Activated gamma-delta T cell (primary cell): Measurements from ENCODE around the gene TOM1L2.

ENCODE experiments used
- DNase-seq: peaks from one replicate; lab custom pipeline; 2025; lab: John Stamatoyannopoulos, UW

Gene TOM1L2

DNA sequence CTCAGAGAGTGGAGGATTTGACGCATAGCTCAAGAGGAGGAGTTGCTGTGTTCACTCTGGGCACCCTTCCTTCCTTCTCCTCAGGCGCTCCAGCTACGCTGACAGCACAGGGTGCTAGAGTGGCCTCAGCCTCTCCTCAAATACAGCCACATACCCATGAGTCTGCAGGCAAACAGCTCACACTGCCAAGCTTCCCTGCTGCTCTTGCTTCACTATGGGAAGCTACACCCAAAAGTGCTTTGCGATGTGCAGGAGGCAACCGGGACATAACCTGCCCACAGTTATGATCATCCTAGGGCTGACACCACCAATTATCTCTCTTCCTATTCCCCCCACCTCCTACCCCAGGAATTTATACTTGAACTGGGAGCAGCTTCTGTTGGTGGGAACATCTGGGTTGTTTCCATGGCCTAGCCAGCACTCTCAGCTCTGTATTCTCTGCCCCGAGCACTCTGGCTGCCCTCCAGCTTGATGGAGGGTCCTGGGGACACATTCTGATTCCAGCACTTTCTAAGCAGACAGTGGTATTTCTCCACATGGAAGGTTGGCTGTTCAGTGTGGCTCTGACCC, 95.2 kb downstream of the TOM1L2 start:
- no peak for DNase-seq

- no peak for DNase-seq
Observed at GRCh38 chr17:17874478-17874877, 97.7 kb downstream of the TOM1L2 start.

DNA sequence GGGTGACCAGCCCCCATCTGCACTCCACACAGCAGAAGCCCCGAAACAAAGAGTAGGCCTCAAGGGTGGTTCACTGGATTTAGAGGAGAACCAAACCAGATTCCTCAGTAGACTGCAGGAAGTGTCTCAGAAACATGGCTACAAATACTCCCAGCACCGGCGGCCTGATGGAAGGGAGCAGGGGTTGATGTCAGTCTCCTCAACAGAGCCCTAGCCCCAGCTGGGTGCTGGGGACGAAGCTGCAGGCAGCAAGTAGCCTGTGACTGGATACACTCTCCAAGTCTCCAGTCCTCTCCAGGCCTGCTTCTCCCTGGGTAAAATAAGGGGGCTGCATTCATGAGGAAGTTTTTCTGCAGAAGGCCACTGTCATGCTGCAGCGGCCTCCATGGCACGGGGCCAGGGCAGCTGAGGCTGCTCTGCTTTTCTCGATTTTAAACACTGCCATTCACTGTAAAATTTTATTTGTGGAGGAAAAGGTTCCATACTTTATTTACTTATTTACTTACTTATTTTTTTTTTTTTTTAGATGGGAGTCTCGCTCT, 98.7 kb downstream of the TOM1L2 start:
- no peak for DNase-seq

DNA sequence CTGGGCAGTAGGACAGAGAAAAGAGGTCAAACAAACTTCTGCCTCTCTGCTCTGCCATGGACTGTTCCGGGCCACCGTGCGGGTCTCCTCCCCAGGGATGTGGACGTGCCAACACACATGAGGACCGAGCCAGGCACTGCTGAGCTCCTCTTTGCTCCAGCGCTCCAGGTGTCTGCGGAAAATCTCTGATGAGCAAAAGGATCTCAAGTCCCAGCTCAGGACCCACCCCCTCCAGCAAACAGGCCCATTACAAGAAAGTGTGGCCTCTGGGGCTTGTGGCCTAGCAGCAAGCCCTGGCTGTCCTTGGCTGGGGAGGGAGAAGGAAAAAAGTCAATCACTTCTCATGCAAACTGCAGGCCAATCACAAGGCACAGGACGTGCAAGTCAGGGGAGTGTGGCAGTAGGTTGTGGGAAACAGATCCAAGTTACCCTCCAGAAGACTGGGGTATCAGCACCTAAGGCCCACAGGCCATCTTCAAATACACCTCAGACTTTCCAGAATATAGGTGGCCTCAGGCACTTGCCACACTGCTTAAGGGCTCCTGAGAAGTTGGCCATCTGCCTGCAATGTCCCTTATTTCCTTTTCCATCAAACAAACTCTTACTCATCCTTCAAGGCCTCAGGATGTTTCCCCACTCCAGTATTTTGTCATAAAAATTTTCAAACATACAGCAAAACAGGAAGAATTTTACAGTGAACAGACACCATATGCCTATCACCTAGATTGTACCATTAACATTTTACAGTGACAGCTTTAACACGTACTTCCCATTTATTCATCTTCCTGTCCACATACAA, 99.5 kb downstream of the TOM1L2 start:
- no peak for DNase-seq

DNA sequence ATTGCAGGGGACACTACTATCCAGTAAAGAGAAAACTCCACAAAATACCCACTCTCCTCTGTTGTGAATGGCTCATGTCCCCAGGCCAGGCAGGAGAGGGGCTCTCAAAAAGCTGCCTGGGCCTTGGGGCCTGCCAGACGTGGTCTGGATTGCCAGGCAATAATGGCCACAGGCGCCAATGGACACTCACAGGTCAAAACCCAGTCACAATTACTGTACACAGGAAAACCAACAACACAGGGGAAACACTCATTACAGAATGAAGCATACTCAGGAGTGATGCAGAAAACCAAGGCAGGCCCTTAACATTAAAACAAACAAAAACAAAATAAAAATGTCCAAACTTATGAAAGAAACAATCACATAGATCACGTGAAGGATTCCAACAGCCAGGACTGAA, 100.3 kb downstream of the TOM1L2 start:
- DNase-seq: no peak

- DNase-seq: no peak
Observed at GRCh38 chr17:17870247-17870646, 102.0 kb downstream of the TOM1L2 start.

DNA sequence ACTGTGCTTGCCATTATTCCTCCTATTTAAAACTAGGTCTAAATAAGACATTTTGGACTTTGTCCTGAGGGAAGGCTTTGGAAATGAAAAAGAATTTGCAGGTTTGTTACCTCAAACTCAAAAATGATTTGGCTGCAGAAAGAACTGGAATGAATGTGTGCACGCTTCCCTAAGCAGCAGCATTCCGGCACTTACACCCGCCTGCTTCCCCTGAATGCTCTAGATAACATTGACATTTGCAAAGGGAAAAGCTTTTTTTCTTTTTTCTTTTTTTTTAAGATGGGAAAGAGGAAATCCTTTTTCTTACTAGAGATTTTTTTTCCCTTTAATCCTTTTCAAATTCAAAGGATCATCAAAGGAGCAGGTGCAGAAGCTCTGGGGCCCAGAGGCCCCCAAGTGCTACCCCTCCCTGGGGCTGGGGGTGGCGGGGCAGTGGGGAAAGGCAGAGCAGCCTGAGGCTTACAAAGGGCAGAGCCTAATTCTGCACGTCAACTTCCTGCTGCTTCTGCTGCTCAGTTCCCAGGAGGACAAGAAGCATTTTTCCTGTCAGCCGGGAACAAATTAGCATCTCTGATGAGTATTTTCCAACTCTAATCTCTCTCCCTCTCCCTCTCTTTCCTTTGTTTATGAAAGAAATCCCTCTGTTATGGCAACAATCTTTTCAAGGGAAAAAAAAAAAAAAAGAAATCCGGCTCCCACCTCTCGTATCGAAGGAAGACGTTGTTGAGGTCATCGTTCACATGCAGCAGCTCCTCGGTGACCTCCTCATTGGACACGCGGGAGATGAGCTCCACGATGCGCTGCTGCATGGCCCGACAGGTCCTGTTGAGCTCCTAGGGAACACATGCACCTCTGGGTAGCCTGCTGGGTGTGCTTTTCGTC, 103.3 kb downstream of the TOM1L2 start:
- no peak for DNase-seq

DNA sequence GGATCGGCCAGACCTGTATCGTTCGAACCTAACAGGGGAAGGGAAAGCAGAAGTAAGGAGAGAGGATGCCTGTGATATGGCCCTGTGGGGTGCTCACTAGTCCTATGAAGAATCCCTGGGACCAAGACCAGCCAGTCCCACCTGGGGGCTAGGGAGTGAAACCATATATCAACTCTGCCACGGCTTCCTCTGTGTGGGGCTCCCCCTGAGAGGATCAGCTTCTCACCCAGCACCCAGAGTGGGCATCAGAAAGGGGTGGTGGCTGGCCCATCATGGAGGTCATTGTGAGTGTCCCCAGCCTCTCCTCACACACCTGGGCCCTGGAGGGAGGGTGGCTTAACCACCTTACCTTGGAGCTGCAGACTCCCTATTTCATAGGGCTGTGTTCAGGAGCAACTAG, 105.3 kb downstream of the TOM1L2 start:
- no peak for DNase-seq

- no peak for DNase-seq
Observed at GRCh38 chr17:17866425-17866824, 105.8 kb downstream of the TOM1L2 start.

GRCh38 chr17:17865035-17865434, 107.2 kb downstream of the TOM1L2 start:
- DNase-seq: no peak

- DNase-seq: no peak
Observed at GRCh38 chr17:17860766-17861107, 111.5 kb downstream of the TOM1L2 start.

DNA sequence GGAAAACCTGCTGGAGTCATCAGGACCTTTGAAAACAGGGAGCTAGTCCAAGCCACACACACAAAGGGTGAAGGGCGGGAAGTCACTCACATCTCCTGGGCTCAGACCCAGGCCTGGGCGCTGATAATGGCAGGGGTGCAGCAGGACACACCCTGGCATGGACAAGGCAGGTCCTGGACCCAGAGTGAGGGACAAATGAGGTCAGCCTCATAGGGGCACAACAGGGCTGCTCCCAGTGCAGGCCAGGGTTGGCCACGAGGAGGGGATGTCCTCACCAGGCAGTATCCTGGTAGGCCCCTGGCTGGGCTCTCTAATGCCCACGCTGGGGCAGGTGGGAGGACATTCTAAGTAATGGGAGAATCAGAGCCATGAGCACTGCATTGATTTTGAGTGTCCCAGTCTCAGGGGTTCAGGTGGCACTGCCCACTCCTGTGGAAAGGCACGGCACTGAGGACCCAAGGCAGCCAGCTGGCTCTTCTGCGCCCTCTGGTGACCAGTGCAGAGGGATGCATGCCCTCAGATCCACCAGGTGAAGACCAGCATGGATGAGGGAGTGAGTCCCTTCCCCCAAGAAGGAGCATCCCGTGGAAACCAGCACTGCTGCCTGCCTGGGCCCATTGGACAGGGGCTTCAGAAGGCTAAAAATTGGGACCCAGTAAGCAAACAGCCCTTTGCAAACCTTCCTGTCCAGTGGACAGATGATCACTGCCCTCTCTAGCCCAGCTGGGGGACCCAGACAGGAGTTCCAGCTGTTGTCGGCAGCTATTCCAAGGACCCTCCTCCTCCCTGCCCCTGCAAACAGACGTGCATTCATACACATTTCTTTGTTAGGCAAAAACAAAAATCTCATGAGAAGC, 112.1 kb downstream of the TOM1L2 start:
- DNase-seq: no peak

DNA sequence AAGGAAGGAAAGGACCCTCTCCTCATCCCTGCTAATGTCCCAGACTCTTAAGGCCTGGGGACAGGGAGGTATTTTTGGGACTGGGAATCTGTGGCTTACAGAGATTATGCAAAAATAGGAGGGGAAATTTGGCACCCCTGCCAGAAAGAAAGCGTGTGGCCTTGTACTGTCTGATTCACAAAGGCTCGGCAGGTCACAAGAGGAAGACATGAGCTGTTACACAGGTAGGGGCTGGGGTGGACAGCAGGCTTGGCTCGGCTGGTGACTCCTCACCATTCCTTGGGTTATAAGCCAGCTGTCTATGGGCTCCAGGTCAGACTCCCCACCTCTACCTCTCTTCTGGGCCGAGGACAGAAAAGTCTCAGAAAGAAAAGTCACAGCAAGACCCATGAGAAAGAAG, 114.7 kb downstream of the TOM1L2 start:
- DNase-seq: no peak

GRCh38 chr17:17856386-17856785, 115.8 kb downstream of the TOM1L2 start:
- DNase-seq: no peak

- no peak for DNase-seq
Observed at GRCh38 chr17:17855976-17856375, 116.2 kb downstream of the TOM1L2 start.

DNA sequence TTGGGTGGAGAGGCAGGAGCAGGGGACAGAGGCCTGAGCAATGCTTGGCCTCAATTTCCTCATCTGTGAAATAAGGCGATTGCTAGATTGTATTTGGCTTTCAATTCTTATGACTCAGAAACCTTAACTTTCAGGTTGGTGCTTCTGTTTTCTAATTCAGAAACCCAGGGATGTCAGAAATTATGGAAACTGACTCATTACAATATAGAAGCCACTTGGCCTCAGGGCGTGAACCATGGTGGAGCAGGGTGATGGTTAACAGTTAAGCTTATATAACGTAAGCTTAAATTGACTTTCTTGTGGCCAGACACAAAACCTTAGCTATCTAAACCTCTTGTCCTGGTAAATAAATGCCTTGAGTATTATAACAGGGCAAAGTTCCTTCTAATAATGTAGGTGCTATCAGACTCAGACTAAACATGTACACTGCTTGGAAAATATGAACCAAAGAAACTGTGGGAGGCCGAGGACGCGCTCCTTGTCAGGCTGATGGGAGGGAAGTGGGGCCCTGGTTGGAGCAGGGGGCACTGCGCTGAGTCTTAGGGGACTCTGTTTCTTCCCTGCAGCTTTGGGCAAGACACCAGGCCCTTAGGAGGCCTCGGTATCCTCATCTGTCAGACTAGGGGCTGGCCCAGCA, 118.3 kb downstream of the TOM1L2 start:
- no peak for DNase-seq

DNA sequence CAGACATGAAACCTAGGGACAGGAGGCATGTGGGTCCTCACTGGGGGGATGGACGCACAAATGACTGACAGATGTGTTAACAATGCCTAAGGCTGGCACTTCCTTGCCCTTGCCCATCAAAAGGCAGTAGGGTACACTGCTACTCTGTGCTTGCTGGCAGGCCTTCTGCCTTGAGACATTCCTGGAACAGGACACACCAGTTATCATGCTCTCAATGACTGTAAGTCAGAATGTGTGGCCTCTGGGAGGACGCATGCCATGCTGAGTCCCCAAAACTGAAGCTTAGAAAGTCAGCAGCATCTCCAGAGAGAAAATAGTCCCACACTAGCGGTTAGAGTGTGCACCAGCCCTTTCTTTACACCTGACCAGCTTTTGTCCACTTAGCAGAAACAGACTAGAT, 119.3 kb downstream of the TOM1L2 start:
- no peak for DNase-seq

- no peak for DNase-seq
Observed at GRCh38 chr17:17851103-17852002, 120.8 kb downstream of the TOM1L2 start.

DNA sequence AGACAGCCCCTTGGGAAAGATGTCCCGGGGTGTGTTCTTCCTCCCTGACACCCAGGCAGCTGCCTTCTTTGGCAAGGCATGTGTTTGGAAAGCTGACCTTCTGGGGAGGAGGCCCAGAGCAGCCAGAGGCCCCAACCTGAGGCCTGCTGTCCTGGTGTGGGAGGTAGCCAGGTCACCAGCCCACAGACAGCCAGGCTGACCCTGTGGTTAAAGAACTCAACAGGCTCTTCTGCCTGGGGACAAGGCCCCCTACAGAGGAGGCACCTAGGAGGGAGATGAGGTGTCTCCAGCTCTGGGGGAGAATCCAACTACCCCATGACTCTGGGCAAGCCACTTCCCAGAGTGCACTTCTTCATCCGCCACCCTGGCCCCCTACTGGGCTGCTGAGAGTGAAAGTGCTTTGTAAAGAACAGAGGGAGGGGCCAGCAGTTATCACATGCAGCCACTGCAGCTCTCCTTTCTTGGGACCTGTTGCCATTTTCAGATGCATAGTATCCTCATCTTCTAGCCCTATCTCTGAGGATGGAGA, 122.3 kb downstream of the TOM1L2 start:
- no peak for DNase-seq
